GM21576 (cell line): Measurements from ENCODE around the gene LRCH4.
"Not testable (repeated sequence)": the region's sequence is repeated elsewhere in the genome, so short reads cannot be mapped to it uniquely, and the experiment has no call there.

ENCODE experiments used
- ATAC-seq: cut with Tn5 transposase; IDR thresholded peaks from one replicate; pipeline ENCODE4 v1.9.1; 2021; ENCODE audit warnings: mild to moderate bottlenecking, moderate library complexity; ENCODE audit not compliant: unreplicated experiment

Gene LRCH4

DNA sequence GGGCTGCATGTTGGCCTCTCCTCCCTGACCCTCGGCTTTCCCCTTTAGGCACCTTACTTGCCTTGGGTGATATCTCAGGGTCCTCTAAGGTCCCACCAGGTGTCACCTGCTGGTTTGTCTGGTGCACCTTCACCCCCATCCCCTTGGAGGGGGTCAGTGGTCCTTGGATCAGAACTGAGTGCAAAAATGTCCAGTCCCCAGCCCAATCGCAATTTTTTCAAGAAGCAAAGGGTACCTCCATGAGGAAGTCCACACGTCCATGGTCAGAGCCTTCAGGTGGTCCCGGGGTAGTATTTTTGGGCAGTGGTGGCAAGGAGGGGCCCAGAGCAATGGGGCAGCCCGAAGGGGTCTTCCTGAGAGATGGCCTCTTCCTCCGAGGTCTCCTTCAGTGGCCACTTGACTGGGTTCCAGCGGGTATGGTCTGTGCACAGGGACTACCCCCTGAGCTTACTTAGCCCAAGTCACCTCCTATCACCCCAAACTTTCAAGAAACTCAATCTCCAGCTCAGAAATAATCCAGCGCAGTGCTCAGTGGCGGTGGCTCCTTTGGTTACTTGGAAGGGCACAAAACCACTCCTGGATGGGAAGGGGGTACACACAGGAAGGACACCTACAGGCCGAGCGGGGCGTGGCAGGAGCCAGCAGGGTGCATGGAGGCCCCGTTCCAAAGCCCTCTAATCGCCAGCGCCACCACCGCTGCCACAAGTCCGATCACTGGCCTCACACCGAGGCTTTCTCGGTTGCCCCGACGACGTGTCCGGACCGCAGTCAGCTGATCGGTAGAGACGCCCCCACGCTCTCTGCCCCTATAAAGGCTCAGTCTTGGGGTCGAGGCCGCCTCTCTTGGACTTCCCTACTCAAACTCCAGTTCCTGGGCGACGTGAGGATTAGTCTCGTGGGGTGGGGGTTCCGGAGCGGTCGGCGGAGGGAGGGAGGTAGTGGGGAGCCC lies 16.8 kb downstream of the LRCH4 start:
- no peak for ATAC-seq

GRCh38 chr7:100568176-100568895 lies 17.6 kb downstream of the LRCH4 start:
- no peak for ATAC-seq

- ATAC-seq = no peak
These were observed 18.2 kb downstream of the LRCH4 start for GRCh38 chr7:100567751-100568175.

- no peak for ATAC-seq
These were observed 18.7 kb downstream of the LRCH4 start for GRCh38 chr7:100567031-100567730.

- ATAC-seq = no peak
These were observed 19.9 kb downstream of the LRCH4 start for GRCh38 chr7:100566018-100566531.

GRCh38 chr7:100565133-100565571 lies 20.8 kb downstream of the LRCH4 start:
- ATAC-seq = no peak

- not testable (repeated sequence) for ATAC-seq
These were observed 21.5 kb downstream of the LRCH4 start for GRCh38 chr7:100564405-100564804.

- no peak for ATAC-seq
These were observed 22.0 kb downstream of the LRCH4 start for GRCh38 chr7:100563809-100564400.

- ATAC-seq = no peak
These were observed 22.8 kb downstream of the LRCH4 start for GRCh38 chr7:100563100-100563564.

DNA sequence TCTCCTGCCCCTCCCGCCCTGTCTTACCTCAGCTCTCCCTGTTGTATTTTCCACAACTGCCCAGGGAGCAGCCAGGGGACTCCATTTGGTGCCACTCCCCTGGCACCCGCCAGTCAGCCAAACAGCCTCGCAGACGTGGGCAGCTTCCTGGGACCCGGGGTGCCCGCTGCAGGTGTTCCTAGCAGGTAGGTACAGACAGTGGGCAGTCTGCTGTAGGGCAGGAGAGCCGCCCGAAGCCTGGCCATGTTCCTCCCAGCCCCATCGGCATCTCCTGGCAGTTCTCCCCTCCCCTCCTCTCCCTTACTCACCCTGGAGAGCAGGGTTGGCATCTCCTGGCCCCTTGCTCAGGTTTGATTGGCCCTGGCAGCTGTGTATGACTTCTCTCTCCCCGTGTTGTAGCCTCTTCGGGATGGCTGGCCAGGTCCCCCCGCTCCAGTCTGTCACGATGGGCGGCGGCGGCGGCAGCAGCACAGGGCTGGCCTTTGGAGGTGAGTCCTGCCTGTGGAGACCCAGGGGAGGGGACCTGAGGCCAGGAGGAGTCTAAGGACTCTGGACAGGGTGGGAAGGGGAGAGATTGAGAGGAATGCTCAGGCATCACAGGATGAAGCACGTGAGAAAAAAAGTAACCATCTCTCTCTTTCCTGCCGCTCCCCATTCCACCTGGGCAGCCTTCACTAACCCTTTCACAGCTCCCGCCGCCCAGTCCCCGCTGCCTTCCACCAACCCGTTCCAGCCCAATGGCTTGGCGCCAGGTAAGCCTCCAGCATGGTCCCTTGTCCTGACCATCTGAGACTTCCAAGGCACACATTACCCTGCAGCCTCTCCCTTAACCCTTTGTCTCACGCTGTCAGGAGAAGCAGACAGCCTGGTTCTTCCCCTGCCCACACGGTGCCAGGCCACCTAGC lies 23.5 kb downstream of the LRCH4 start:
- ATAC-seq = no peak

- ATAC-seq = no peak
These were observed 24.3 kb downstream of the LRCH4 start for GRCh38 chr7:100561491-100562194.

DNA sequence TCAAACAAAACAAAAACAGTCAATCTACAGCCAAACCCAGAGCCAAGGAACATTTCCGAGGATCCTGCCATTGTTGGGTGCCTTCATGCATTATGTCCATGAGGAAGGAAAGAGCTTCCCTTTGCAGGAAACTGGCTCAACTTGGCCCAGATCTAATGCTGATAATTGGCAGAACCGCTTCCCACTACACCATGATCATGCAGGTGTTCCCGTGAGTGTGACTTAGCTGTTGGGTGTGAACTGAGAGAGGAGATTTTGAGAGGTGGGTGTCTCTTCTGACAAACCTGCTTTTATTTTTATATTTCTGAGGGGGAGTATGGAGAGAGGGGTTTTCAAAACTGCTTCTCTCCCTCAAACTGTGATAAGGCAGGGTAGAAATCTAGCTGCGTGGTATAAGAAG lies 26.8 kb downstream of the LRCH4 start:
- ATAC-seq = no peak

- no peak for ATAC-seq
These were observed 29.4 kb downstream of the LRCH4 start for GRCh38 chr7:100556541-100556940.

GRCh38 chr7:100555701-100556100 lies 30.2 kb downstream of the LRCH4 start:
- no peak for ATAC-seq

DNA sequence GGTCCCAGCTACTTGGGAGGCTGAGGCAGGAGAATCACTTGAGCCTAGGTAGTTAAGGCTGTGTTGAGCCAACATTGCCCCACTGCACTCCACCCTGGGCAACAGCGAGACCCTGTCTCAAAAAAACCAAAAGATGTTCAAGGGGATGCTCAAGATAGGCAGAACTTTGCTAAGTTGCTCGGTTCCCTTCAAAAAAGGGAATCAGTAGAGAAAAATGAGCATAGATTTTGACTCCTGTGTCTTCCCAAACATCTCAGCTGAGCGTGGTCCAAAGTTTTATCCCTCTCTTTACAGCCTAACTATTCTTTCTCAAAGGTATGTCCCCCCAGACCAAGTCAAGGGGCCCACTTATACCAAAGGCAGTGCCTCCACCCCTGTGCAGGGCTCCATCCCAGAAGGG lies 32.9 kb downstream of the LRCH4 start:
- no peak for ATAC-seq

- ATAC-seq = no peak
These were observed 33.4 kb downstream of the LRCH4 start for GRCh38 chr7:100552532-100552931.

- not testable (repeated sequence) for ATAC-seq
These were observed 37.5 kb downstream of the LRCH4 start for GRCh38 chr7:100548446-100548845.

DNA sequence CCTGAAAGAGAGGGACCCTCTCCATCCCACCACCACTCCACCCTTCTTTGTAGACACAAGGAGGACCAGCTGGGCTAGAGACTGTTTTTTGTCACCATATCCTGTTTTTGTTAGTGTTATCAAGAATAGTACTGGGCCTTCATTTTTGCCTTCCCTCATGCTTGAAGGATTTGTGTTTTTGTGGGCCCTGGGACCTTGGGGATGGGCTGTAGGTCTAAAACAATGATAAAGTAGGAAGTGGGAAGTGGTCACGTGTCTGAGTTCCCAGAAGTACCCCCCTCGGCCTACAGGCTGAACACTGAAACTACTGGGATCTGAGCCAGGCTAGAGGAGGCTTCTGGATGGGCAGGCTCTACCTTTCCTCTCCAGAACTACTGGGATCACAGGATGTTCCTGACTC lies 38.1 kb downstream of the LRCH4 start:
- ATAC-seq = no peak
